GM18520 (cell line): ENCODE results near the gene DNAH6.
"Not testable (repeated sequence)": the region's sequence is repeated elsewhere in the genome, so short reads cannot be mapped to it uniquely, and the experiment has no call there.

ENCODE experiments used
- ATAC-seq: cut with Tn5 transposase; IDR thresholded peaks from one replicate; pipeline ENCODE4 v1.9.1; 2021; ENCODE audit not compliant: unreplicated experiment

DNAH6 gene

DNA sequence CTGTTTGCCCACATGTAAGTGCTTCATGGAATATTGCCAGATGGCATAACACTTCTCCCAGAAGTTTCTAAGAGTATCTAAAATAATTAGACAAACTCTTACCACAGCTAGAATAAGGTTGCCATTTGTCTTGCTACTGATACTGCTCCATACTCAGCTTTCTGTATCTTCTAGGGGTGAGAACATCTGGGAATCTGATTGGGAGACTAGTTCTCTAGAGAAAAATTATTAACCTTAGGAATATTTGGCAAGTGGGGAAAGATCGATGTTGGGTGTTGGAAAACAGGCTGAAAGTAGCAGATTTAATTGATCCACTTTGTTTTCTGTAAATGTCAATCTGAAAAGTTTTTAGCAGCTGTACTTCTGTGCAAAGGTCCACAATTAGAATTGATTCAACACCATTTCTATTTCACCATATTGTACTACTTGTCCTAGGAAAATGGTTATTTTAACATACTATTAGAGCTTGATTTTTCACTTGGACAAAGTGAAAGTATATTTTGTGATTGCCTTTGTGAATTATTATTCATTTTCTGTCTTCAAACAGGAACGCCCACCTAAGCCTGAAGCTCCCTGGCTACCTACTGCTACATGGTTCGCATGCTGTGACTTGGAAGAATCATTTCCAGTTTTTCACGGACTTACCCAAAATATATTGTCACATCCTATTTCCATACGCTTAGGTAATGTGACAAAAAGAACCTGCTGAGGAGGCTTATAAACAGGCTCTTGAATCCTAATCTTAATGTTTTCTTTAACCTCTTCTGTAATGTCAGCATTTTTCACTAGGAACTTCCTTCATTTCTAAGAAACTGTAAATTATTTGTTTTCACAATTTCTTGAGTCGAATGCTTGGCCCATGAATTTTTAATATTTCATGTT is 216.8 kb downstream of the DNAH6 start:
- no peak for ATAC-seq

DNA sequence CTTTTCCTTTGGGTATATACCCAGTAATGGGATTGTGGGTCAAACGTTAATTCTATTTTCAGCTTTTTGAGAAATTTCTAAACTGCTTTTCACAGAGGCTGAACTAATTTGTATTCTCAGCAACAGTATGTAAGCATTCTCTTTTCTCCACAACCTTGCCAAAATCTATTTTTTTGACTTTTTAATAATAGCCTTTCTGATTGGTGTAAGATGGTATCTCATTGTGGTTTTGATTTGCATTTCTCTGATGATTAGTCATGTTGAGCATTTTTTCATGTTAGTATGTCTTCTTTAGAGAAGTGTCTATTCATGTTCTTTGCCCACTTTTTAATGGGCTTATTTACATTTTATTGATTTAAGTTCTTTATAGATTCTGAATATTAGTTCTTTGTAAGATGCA is 219.1 kb downstream of the DNAH6 start:
- ATAC-seq, result no peak

DNA sequence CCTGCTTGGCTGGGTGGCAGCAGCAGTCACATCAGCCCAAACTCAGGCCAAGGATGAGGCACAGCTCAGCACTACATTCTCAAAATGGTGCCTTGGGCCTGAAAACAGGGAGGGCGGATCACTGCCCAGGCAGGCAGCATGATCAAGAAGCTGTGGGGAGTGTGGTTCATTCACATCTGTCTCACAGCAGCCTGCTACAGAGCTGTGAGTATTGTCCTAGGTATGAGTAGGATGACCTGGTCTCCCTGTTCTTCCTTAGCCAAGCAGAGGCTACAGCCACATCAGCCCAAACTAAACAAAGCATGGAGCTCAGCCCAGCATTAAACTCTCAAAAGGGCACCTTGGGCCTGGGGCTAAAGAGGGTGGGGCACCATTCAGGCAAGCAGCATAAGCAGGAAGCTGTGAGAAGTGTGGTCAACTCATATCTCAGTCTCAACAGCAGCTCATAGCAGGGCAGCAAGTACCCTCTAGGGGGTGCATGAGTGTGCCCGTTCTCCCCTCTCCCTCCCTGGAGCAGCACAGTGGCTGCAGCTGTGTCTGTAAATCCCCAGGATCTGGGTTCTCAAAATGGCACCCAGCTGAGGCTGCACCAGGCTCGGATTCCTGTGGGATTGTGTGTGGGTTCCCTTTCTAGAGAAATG is 225.0 kb downstream of the DNAH6 start:
- peak; percentile 96 for ATAC-seq

DNA sequence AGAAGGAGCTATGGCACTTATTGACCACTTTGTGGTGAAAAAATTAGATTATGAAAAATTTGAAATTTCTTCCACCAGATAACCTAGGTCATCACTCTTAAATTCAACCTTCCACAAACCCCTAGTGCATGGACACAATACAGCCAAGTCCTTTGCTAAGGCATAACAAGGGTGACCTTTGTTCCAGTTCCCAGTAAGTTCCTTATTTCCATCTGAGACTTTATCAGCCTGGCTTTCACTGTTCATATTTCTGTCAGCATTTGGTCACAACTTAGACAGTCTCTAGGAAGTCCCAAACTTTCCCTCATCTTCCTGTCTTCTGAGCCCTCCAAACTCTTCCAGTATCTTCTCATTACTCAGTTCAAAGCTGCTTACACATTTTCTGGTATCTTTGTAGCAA is 232.0 kb downstream of the DNAH6 start:
- no peak for ATAC-seq

DNA sequence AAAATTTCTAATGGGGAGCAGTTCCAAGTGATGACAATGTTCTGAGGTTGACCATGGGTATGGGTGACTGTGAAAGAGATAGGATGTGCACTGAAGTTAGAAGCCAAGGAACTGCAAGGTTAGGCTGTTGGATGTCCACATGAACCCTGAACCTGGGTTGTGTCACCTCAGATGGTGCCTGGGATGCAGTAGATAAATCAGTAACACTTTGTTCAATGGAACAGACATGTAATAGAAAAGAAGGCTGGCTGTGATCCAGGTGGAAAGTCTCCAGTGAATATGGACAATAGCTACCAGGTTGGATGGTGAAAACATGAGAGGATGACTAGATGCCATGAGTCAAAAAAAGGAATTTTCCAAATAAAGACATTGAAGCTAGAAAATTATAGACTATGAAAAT is 233.1 kb downstream of the DNAH6 start:
- no peak for ATAC-seq

DNA sequence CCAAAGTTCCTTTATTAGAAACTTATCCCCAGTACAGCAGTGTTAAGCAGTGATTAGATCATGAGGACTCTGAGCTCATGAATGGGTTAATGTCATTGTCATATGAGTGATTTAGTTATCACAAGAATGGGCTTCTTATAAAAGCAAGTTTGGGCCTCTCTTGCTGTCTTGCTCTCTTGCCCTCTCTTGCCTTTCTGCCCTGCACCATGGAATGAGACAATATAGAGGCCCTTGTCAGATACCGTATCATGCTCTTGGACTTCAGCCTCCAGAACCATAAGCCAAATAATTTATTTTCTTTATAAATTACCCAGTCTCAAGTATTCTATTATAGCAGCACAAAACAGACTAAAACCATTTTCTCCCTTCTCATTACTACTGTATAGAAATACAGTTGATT is 238.8 kb downstream of the DNAH6 start:
- no peak for ATAC-seq

DNA sequence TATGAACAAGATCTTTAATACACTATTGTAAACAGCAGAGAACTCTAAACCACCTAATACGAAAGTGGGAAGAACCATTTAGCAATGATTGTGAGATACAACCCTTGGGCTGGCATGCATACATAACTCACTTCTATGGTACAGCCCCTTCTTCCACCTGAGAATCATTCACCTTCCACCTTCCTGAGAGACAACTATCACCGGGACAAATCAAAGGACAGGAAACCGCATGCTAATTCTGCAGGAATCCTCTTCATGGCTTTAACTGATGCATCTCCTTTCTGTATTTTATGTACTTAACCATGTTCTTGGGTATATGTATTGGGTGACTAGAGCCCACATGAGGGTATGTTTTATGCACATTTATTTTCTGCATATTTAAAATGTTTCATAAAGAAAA is 241.3 kb downstream of the DNAH6 start:
- ATAC-seq, result no peak

DNA sequence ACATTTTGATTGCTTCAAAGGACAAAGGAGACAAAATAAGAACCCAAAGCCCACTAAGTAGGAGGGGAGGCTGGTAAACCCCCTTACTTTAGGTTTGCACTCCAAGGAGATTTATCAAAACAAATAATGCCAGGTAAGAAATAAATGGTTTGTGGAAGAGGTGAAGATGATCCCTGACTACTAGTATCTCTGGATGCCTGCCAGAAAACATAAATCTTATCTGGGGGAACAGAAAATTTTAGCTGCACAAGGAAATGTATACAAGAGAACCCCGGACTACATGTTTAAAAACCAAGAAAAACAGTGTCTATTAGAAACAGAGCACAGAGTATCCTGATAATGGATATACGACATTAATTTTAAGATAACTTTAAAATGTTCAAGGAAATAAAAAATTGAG is 250.5 kb downstream of the DNAH6 start:
- no peak for ATAC-seq

- no peak for ATAC-seq
These were observed 252.5 kb downstream of the DNAH6 start for GRCh38 chr2:84768840-84769239.

GRCh38 chr2:84770280-84770679 is 254.0 kb downstream of the DNAH6 start:
- ATAC-seq, result no peak

- no peak for ATAC-seq
These were observed 255.0 kb downstream of the DNAH6 start for GRCh38 chr2:84771251-84771650.

GRCh38 chr2:84773562-84773961 is 257.3 kb downstream of the DNAH6 start:
- not testable (repeated sequence) for ATAC-seq

DNA sequence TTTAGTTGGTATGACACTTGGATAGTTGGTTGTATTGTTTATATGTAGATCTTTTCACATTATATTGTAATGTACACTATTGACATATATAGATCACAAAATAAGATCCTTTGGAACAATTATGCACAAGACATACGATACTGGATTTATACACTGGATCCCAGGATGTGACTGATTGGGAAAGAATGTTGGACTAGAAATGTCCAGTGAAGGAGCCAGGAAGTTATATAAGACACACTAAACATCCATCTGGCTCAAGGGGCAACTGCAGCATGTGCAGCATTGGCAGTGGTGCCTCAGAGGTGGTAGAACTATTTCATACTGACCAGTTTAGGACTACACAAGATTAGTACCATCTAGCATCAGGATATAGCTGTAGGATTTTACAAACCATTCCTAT is 259.7 kb downstream of the DNAH6 start:
- no peak for ATAC-seq

DNA sequence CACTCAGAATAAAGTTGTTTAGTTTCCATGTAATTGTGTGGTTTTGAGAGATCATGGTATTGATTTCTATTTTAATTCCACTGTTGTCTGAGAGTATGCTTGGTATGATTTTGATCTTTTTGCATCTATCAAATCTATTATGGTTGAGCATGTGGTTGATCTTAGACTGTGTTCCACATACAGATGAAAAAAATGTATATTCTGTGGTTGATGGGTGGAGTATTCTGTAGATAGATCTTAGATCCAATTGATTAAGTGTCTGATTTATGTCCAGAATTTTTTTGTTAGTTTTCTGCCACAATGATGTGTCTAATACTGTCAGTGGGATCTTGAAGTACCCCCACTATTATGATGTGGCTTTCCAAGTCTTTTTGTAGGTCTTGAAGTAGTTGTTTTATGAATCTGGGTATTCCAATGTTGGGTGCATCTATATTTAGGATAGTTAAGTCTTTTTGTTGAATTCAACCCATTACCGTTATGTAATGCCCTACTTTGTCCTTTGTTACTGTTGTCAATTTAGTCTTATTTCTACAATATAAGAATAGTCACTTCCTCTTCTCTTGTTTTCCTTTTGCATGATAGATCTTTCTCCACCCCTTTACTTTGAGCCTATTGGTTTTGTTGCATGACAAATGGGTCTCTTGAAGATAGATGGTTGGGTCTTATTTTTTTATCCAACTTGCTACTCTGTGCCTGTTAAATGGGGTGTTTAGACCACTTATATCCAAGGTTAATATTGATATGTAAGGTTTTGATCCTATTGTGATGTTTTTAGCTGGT is 262.8 kb downstream of the DNAH6 start:
- ATAC-seq, result no peak

GRCh38 chr2:84779781-84780180 is 263.5 kb downstream of the DNAH6 start:
- ATAC-seq, result no peak

GRCh38 chr2:84781942-84782716 is 265.8 kb downstream of the DNAH6 start:
- peak; percentile 94 for ATAC-seq

- peak; percentile 30 for ATAC-seq
These were observed 266.6 kb downstream of the DNAH6 start for GRCh38 chr2:84782717-84783442.

GRCh38 chr2:84785950-84786349 is 269.7 kb downstream of the DNAH6 start:
- ATAC-seq, result no peak

- no peak for ATAC-seq
These were observed 270.3 kb downstream of the DNAH6 start for GRCh38 chr2:84786601-84787000.

DNA sequence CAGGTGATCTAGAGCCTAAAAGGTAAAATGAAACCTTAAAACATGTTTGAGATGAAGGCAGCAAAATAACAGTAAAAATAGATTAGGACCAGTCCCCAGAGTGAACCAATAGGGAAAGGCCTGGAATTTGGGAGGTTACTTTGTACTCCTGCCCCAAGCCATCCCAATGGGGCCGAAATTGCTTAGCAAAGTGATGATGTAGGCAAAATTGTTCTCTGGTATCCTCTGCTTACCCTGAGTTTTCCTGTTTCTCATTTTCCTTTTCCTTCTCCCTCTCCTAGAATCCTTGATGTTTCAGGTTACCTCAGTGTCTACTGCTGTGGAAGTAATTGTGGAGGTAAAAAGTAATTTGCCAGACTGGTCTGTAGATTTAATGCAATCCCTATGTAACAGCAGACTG is 271.7 kb downstream of the DNAH6 start:
- ATAC-seq, result no peak
